GM23248 (cell line): ENCODE data around the gene OR11L1.

Experiments
- EZH2 ChIP-seq: fragments of 200-600 bp; sonication (generic); IDR thresholded peaks from 2 replicates; pipeline ENCODE4 v1.6.1; 2018; ENCODE audit warnings: antibody characterized with exemption, mild to moderate bottlenecking; ENCODE audit not compliant: insufficient read depth, poor library complexity, severe bottlenecking
- EZH2phosphoT487 ChIP-seq: fragments of 200-600 bp; sonication (generic); IDR thresholded peaks from 2 replicates; pipeline ENCODE4 v1.6.1; 2018; ENCODE audit warnings: antibody characterized with exemption, moderate library complexity, mild to moderate bottlenecking, low read depth; ENCODE audit not compliant: insufficient read depth

DNA sequence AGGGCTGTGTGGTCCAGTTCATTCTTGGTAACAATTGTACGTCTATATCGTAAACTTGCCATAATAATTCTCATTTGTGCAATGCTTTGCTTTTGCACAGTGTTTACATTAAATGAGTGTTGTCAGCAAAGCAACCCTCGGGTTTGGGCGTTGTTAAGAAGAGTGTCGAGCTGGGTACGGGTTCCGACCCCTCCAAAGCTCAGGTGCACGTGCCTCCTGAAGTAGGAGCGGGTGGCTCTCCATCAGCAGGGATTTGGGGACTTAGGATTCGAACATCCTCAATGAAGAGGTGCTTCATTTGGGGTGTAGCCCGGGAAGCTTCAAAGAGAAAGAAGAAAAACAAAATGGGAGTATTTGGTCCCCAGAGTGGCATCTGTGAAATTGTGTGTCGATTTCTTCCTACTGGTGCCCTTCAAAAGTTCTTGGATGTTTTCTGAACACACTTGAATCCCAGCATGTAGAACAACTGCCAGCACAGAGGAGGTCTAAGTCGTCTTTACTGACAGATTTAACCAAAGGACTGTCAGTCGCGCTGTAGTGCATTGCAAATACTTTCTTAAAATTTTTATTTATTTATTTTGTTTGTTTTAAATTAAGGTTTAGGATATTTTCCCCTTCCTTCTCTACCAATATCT, 16.4 kb upstream of the OR11L1 start:
- TF ChIP-seq EZH2phosphoT487: no peak
- no peak for TF ChIP-seq EZH2
